HG02852 (cell line): ENCODE data around the gene NEK10.

ENCODE experiments used
- ATAC-seq: cut with Tn5 transposase; IDR thresholded peaks from one replicate; pipeline ENCODE4 v1.9.1; 2021; ENCODE audit warnings: mild to moderate bottlenecking, moderate library complexity; ENCODE audit not compliant: unreplicated experiment

NEK10 gene

DNA sequence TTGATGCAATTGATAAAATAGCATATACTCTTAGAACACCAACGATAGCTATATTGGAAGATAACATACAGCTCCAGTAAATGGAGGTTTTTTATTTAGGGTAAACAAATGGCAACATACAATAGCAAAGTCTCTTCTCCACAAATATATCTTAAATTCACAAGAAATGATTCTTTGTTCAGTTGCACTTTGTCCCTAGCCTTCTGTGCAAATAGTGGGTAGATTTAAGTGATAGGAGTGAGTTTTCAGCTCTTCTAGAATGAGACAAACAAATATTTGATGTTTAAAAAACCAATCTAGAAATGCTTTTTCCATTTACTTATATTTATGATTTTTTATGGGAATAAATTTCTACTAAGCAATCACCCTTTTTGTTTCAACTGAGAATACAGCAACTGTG, 253.8 kb downstream of the NEK10 start:
- no peak for ATAC-seq

DNA sequence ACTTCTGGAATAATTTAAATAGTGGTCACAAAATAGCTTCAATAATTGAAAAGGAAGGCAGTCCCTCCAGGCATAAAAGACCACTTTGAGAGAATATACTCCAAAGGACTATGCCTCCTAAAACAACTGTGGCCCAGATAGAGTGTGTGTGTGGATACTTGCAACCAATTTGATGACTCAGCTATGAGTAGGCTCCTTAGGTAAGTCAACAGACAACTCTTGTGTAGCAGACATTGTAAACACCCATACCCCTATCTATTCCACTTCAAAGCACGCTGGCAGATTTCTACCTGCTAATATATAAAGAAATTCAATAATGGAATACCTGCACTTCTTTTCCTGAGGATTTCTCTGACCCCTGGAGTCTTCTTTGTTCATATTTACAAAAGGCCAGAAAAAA, 254.5 kb downstream of the NEK10 start:
- no peak for ATAC-seq

DNA sequence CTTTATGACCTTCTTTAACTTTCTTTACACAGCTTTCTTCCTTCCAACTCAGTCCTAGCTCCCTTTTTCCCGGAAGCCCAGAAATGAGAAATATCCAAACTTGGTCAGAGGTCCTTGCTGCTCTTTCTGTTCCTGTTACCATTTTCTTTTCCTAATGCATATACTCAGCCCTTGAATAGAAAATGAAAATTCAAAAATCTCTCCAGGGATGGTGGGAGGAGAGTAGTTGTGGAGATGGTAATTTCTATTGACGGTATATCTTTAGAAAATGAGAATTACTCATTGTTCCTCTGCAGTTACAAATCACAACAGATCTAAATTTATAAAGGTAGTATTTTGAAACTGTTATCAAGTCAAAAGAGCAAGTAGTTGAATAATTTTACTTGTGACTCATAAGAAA, 255.1 kb downstream of the NEK10 start:
- no peak for ATAC-seq

DNA sequence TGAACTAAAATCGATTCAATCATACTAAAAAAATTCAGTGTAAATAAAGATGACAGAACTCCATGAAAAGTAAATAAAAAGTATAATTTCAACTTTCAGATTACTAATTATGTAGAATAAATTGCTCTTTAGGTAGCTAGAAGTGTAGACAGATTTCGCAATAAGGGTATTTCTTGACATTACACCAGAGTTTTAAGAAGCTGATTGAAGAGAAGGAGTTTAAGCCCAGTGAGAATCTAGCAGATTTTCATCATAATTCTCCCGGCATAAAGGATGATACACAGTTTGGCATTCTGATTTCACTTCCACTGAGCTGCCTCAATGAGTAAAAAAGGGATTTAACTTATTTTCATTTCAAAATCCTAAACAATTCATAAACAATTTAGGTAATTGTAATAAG, 259.2 kb downstream of the NEK10 start:
- ATAC-seq: no peak

DNA sequence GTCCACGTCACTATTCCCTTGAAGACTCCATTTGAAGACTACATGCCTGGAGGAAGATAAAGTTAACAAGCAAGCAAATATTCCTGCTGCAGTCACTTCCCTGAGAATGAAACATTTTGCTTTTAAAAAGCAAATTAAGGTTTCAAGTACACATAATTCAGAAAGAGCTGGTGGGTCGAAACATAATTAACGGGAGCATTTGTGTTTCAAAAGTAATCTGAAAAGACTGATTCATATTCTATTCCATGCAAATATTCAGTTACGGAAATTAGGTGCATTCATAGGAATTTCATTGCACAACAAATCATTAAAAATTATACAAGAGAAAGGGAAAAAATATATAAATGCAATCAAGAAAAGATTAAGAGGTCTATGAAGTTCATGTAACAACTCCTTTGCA, 260.9 kb downstream of the NEK10 start:
- no peak for ATAC-seq

DNA sequence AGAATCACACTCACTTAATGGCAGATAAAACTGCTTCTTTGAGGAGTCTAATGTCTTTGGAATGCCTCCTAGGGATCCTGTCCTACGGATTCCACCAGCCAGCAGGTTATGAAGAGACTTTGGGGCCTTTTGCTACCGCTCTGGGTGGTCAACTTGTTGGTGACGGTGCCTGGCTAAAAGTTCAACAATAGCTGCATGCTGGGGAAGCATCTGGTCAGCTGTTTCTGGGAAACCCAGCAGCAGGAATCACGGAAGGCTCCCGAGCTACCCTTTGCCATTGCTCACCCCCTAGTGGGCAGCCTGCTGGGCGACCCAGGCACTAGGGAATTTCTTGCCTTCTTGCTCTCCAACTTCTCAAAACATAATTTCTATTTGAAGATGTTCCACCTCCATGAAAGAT, 263.3 kb downstream of the NEK10 start:
- ATAC-seq: no peak

DNA sequence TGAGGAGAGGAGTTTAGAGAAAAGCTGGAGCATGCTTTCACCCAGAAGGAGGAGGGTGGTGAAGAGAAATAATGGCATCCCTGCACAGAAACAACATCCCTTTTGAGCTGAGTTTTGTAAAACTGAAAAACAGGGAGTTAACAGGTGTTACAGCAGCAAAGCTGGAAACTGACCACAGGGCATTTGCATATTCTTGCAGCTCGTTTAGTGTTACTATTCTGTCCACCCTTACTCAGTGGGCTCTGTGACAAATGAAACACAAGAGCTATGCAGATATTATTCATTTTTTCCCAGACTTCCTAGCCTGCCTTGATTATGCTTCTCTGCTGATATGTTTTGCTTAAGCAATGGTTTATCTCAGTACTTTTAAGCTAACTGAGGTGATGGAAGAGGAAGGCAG, 272.0 kb downstream of the NEK10 start:
- peak; percentile 52 for ATAC-seq

DNA sequence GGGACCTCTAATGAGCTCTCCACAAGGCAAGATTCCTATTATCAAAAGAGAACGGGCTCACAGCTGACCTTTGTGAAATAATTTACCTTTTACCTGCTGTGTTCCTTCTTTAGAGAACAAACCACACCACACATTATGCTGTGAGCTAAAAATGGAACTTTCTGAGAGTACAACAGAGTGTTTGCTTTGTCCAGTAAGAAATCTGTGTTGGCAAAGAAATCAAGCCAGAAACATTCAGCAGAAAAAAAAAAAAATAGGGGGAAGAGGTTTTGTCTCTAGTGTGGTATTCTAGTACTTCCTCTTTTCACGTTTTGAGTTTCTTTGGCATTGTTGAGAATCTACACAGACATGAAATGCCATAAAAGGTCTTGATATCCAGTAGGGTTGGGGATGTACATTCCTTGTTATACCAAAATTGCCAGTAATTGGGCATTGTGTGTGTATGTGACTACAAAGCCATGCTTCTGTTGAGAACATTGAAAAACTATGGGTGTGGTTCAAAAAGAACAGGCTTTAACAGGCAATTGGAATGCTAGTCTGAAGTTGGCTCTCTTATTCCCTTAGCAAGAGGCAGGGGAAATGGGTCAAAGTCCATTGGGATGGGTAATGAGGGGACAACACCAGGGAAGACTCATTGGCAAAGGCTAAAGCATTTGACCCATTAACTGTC, 273.5 kb downstream of the NEK10 start:
- no peak for ATAC-seq

DNA sequence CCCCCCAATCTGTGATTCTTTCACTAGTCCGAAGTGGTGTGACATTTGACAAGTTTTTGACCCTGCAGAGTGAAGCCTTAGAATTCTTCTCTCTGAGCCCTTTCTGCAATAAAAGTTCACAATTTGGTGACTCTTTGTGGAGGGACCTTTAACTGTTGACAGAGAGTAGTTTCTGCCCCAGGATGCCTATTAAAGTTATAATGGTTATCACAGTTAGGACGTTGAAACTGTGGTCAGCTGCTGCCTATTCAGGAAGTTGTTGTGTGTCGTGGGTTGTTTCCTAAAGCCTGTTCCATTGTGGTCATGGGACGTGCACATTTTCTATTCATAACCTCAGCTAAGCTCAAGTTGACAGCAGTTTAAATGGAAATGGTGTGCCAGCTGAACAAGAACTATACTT, 274.5 kb downstream of the NEK10 start:
- ATAC-seq: no peak

DNA sequence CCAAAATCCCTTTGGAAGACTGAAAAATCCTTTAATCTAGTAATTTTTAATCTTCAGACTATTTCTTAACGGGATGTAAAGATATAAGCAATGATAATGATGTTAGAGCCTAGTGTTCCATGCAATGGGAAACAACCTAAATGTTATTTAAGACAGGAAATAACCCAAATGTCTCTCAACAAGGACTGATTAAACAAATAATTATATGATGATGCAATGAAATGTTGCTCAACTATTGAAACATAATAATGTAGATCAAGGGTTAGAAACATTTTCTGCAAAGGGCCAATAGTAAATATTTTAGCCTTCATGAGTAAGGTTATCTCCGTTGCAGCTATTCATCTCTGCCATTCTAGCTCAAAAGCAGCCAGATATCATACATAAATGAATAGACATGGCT, 275.4 kb downstream of the NEK10 start:
- ATAC-seq: no peak

DNA sequence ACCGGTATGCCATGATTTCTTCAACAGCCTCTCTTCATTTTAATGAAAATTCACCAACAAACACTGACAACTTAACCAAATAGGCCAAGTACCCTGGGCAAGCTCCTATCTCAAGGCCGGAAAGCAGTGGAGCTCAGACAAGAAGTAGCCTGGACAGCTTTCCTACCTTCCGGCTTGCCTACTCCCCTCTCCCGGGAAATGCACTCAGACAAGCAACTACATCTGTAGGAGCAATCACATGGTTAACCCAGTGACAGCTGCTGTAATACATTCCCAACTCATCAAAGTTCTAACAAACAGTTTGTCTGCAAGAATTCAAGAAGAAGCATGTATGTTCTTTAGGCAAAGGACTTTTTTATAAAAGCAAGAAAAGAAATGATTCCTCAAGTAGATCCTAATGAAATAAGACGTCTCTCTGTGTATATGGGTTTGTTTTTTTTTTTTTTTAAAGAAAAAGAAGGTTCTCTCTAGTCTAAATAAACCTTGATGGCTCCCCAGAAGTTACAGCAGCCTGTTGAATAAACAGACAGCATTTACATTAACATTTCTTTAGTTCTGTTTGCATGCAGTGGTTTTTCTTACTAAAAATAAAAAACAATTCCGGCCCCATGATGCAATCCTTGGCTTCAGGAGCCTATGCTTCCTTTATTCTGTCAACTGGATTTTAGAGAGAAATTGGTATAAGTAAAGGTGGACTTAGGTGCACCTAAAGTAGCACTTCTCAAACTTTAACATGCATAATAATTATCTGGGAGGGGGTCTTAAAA, 278.7 kb downstream of the NEK10 start:
- no peak for ATAC-seq

DNA sequence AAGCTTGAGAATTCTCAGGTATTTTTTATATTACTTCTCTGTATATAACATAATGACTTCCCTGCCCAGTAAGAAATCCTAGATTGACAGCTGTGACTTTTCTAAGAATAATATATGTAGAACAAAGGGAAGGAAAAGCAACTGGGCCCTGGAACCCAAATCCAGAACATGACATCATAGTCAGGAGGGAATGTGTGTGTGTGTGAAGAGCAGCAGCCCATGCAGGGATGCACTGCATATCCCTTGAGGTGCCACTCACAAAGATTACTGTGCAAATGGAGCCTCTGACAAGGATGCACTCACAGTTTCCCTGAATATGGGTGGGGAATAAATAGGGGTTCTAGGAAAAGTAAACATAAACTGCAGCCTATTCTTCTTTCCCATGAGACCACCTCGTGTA, 279.5 kb downstream of the NEK10 start:
- no peak for ATAC-seq

DNA sequence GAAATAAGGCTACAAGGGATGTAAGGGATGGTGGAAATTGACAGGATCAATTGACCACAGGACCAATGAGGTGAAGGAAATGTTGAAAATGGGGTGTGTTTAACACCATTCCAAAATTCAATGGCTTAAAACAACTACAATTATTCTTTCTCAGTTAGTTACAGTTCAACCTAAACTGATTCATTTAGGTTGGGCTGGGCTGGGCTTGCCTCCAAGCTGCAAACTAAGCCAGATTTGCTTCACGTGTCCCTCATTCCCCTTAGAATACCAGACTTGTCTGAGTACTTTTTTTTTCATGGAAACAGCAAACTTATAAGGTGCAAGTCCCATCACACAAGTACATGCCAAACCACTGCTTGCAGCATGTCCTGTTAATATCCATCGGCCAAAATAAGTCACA, 280.1 kb downstream of the NEK10 start:
- ATAC-seq: no peak

DNA sequence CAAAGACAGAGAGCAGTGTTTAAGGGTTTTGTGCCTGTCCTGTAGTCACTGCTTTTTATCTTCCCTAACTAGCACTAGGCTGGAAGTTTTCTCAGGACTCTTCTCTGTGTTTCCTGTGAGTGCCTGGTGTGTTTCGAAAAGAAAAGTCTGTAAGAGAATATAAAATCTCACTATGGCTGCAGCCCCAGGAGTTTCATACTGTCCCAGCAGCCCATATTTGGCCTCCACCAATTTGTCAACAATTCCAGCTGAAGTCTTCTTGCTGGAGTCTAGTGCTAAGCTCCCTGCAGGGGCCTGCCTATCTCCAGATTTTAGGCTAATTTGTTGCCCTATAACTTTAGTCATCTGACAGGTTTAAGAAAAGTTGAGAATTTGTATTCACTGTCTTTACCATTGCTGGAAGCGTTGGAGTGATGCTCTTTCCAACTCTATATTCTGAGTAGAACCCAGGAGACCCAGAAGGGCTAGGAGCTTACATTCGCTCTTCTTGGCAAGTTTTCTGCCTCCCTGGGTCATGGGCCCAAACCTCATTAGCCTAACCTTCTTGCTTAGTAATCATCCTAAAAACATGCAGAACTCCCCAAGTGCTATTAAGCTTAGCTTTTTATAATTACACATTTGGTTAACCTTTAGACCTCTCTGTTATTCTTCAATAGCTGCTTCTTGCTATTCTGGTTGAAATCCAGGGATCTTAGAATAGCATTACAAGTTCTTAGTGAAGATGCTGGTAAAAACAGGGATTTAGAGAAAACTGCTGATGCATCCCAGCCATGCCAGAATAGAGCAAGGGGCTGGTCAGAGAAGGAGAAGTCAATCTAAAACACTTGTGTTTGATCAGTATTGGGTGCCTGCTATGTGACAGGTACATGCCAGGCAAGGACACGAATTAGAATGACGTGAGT, 283.1 kb downstream of the NEK10 start:
- no peak for ATAC-seq

DNA sequence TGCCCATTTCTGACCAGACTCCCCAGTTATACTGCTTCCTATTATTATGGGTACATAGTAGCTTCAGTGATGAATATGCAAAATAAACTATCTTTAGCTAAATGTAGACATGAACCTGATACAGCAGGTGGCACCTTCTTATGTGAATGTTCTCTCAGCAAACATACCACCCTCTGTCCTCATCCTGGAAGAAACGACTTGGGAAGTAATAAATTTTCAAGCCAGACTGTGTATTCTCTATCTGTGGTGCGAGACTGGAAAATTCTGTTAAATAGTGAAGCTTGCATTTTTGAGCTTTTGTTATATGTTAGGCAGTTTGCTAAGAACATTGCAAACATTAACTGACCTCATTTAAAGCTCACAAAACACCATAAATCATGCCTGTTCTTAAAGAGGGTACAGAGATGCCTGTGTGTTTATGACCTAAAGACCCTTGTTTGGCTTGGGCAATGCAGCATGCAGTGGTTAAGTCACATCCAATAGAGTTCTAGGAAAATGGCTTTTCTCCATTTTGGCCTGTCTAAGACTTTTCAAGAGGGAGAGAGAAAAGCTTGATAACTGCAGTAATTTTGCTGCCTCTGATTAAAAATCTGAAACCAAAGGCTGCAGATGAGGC, 287.1 kb downstream of the NEK10 start:
- no peak for ATAC-seq

DNA sequence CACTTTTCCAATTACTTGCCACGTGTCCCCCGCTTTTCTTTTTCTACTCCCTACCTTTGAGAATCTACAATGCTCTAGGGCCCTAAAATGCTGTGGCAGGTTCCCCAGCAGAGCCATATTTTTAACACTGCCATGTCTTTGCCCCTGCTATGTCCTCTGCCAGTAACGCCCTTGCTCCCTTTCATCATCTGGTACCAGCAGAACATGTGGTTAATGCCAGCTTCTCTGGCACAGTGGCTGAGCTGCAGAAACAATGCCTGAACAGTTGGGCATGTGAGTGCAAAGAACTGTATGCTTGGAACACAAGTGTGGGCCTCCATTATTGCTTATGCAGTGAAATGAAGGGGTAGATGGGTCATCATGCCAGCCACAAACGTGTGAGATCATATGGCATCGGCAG, 287.6 kb downstream of the NEK10 start:
- no peak for ATAC-seq

DNA sequence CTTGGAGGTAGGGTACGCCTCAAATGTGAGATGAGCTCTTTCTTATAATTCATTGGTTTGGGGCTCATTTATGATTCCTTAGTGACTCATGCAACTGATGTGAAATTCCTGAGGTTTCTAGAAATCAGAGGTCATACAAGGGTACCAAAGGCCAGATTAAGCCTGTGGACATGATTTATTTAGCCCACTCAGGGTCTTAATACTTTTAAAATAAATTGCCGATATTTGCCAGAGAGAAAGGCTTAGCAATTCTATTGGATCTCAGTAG, 289.0 kb downstream of the NEK10 start:
- ATAC-seq: no peak

DNA sequence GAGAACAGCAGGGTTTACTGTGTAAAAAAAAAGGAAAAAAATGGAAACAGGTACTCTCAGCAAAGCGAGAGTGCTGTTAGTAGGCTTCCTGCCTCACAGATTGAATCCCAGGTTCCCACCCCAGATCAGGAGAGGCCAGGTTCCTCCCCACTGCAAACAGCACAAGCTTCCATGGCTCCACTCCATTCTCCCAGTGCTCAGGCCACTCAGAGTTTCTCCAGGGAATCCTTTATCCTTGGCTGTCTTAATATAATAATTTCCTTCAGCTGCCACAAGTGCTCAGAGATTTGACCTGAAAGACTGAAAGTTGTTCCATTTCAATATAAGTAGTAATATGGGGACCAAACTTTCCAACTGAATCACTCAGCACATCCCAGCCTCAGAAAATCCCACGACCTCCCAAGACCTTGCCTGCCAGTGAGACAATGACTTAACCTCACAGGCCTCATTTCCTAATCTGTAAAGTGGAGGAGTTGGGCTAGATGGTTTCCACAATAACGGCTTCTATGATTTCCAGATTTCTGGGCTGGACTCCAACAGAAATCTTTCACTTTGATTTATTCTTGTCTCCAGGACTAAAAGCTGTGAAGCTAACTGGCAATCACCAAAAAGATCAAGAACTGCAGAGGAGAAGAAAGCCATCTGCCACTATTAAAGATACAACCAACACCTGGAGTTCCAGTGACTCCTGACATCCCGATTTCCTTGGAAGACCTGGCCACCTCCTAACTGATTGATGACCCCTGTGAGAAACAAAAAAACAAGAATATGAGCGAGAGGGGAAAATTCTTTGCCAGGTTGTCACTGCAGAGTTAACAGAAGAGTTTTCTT, 289.5 kb downstream of the NEK10 start:
- ATAC-seq: no peak

DNA sequence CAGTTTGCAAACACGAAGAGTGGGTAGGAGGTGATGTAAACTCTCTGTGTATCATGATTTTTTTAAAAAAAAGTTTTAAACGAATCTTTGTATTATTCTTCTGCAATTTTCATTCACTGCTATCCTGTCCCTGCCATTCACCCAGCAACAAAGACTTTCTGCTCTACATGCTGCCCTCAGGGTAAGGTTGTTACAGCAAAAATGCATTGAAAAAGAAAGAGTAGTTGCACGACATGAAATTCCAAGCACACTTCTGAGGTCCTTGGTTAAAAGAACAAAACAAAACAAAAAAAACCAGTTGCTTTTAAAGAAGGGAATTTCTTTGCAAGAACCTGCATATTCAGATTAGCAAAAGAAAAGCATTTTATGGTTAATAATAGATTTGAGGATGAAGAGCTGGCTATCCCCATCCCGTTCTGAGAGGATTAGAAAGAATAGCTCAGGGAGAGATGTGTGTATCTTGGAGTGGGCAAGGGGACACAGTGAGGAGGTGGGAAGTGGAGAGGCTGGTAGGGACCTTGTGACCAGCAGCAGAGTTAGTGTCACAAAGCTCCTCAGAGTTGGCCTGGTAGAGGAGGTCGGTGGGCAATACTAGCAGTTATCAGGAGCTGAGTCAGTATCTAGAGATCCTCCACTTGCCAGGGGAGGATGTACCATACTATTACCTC, 290.8 kb downstream of the NEK10 start:
- ATAC-seq: no peak
